ENCODE measurements around the gene MAML3.
A peak's percentile ranks its signal among the peaks of the same experiment; 100 is the strongest.

MAML3 gene

DNA sequence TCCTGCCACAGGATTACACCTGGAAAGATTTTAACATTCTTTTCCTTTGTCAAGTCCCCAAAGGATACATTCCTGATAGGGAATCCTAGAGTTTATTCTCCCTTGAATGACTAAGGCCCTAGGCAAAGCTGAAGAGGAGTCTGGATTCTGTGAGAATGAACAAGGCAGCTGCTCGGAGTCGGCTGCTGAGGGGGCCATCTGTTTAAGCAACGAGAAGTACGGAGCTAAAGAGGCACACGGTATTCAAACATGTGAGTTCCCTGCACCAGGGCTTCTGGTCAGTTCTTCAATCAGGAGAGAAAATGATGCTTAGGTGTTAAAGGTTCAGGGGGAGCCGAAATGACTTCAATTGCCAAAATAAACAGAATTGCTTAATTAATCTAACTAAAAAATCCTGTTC, 390.8 kb downstream of the MAML3 start:
- H3K4me2 ChIP-seq (ENCODE audit: low read length), result peak overlapping the region; percentile 69
- H2AFZ ChIP-seq (ENCODE audit: low read depth, low read length), result no peak overlapping the region
- peak overlapping the region; percentile 14 for H3K4me3 ChIP-seq (ENCODE audit: low read length)
- TF ChIP-seq CTCF (IDR thresholded peaks at IDR 0.05; ENCODE audit: low read depth, low read length), result no peak
- no peak for TF ChIP-seq EZH2phosphoT487 (IDR thresholded peaks at IDR 0.05; ENCODE audit: low read depth)
- no peak overlapping the region for H3K9ac ChIP-seq (ENCODE audit: low read length)
- no peaks in the 10 kb centered on the region for H3K9me3 ChIP-seq (ENCODE audit: insufficient read depth, low read length)
- H3K79me2 ChIP-seq (ENCODE audit: low read length), result no peaks in the 10 kb centered on the region
- peaks cover 52% of the 10 kb centered on the region for H3K4me1 ChIP-seq (ENCODE audit: low read length)
- H3K36me3 ChIP-seq (replicated peaks; ENCODE audit: low read depth, low read length), result no peaks in the 10 kb centered on the region
- H3K27me3 ChIP-seq (ENCODE audit: low read depth, low read length), result peaks cover 44% of the 10 kb centered on the region
- no peaks in the 10 kb centered on the region for H4K20me1 ChIP-seq (ENCODE audit: insufficient read depth, low read length)
- H3K27ac ChIP-seq (ENCODE audit: low read length), result peak overlapping the region; percentile 7; the same call in 1 of the 2 replicates

GRCh38 chr4:139762720-139763119, 391.3 kb downstream of the MAML3 start:
- no peak overlapping the region for H3K9ac ChIP-seq (ENCODE audit: low read length)
- peak overlapping the region; percentile 69; the same call in 1 of the 2 replicates for H3K4me2 ChIP-seq (ENCODE audit: low read length)
- H3K36me3 ChIP-seq (replicated peaks; ENCODE audit: low read depth, low read length), result no peaks in the 10 kb centered on the region
- H3K4me3 ChIP-seq (ENCODE audit: low read length), result no peak overlapping the region
- H3K27ac ChIP-seq (ENCODE audit: low read length), result no peak overlapping the region
- H3K79me2 ChIP-seq (ENCODE audit: low read length), result no peaks in the 10 kb centered on the region
- peaks cover 51% of the 10 kb centered on the region for H3K4me1 ChIP-seq (ENCODE audit: low read length)
- TF ChIP-seq CTCF (IDR thresholded peaks at IDR 0.05; ENCODE audit: low read depth, low read length), result no peak
- H2AFZ ChIP-seq (ENCODE audit: low read depth, low read length), result no peak overlapping the region
- H4K20me1 ChIP-seq (ENCODE audit: insufficient read depth, low read length), result no peaks in the 10 kb centered on the region
- peaks cover 48% of the 10 kb centered on the region for H3K27me3 ChIP-seq (ENCODE audit: low read depth, low read length)
- H3K9me3 ChIP-seq (ENCODE audit: insufficient read depth, low read length), result no peaks in the 10 kb centered on the region

- peaks cover 39% of the 10 kb centered on the region for H3K4me1 ChIP-seq (ENCODE audit: low read length)
- no peaks in the 10 kb centered on the region for H3K79me2 ChIP-seq (ENCODE audit: low read length)
- no peak overlapping the region for H3K27ac ChIP-seq (ENCODE audit: low read length)
- TF ChIP-seq EZH2phosphoT487 (IDR thresholded peaks at IDR 0.05; ENCODE audit: low read depth) (no peak), CTCF (IDR thresholded peaks at IDR 0.05; ENCODE audit: low read depth, low read length) (peak; percentile 72)
- no peak overlapping the region for H3K4me3 ChIP-seq (ENCODE audit: low read length)
- peaks cover 52% of the 10 kb centered on the region for H3K27me3 ChIP-seq (ENCODE audit: low read depth, low read length)
- H3K36me3 ChIP-seq (replicated peaks; ENCODE audit: low read depth, low read length), result no peaks in the 10 kb centered on the region
- H4K20me1 ChIP-seq (ENCODE audit: insufficient read depth, low read length), result no peaks in the 10 kb centered on the region
- no peaks in the 10 kb centered on the region for H3K9me3 ChIP-seq (ENCODE audit: insufficient read depth, low read length)
- no peak overlapping the region for H3K9ac ChIP-seq (ENCODE audit: low read length)
- H3K4me2 ChIP-seq (ENCODE audit: low read length), result peak overlapping the region; percentile 4; the same call in 1 of the 2 replicates
- no peak overlapping the region for H2AFZ ChIP-seq (ENCODE audit: low read depth, low read length)
Observed at GRCh38 chr4:139761461-139761860, 392.5 kb downstream of the MAML3 start.

GRCh38 chr4:139760567-139760966, 393.4 kb downstream of the MAML3 start:
- H3K27ac ChIP-seq (ENCODE audit: low read length), result no peak overlapping the region
- H2AFZ ChIP-seq (ENCODE audit: low read depth, low read length), result no peak overlapping the region
- peaks cover 59% of the 10 kb centered on the region for H3K27me3 ChIP-seq (ENCODE audit: low read depth, low read length)
- H3K9ac ChIP-seq (ENCODE audit: low read length), result no peak overlapping the region
- no peaks in the 10 kb centered on the region for H3K36me3 ChIP-seq (replicated peaks; ENCODE audit: low read depth, low read length)
- no peaks in the 10 kb centered on the region for H4K20me1 ChIP-seq (ENCODE audit: insufficient read depth, low read length)
- H3K4me3 ChIP-seq (ENCODE audit: low read length), result no peak overlapping the region
- H3K79me2 ChIP-seq (ENCODE audit: low read length), result no peaks in the 10 kb centered on the region
- H3K4me2 ChIP-seq (ENCODE audit: low read length), result no peak overlapping the region
- H3K9me3 ChIP-seq (ENCODE audit: insufficient read depth, low read length), result no peaks in the 10 kb centered on the region
- H3K4me1 ChIP-seq (ENCODE audit: low read length), result peaks cover 37% of the 10 kb centered on the region
- no peak for TF ChIP-seq CTCF (IDR thresholded peaks at IDR 0.05; ENCODE audit: low read depth, low read length)
- no peak for TF ChIP-seq EZH2phosphoT487 (IDR thresholded peaks at IDR 0.05; ENCODE audit: low read depth)
